PC-9 (cell line): Measurements from ENCODE around the gene OR5B2. TPM values are rescaled to one million over a fixed set of nuclear protein-coding genes. Genes with fewer than 3 reads are reported as not detected.

Experiments
- BruUV-seq: library from RNA; stranded (reverse); fragments of 400-500 nt; replicated peaks from 2 replicates; lab custom pipeline; 2021; lab: Mats Ljungman, UMichigan
- CTCF ChIA-PET: fragments of 300-600 bp; sonication (Branson Sonifier 250); formaldehyde crosslinking; loops from one replicate; lab custom pipeline; 2022; ENCODE audit warnings: antibody characterized with exemption; lab: Charles Lee
- POLR2A ChIA-PET: fragments of 300-600 bp; sonication (Branson Sonifier 250); formaldehyde crosslinking; loops from one replicate; lab custom pipeline; 2022; ENCODE audit warnings: antibody characterized with exemption; ENCODE audit not compliant: unreplicated experiment; lab: Charles Lee
- DNase-seq, 2 experiments: peaks; one replicate each; pipeline versions ENCODE4 v3.0.0 to v3.0.0-alpha.2; 2015 to 2022; ENCODE audit warnings: mixed read lengths in 1 of 2
- H2AFZ ChIP-seq: fragments of 200-600 bp; sonication (generic); 2 replicates; pipeline ENCODE4 v1.8.1; 2017; ENCODE audit warnings: antibody characterized with exemption
- H3F3A ChIP-seq: fragments of 200-600 bp; sonication (generic); 2 replicates; pipeline ENCODE4 v1.8.1; 2017; ENCODE audit warnings: antibody characterized with exemption, mild to moderate bottlenecking, low read depth; ENCODE audit not compliant: insufficient read depth
- H3K27ac ChIP-seq: fragments of 200-600 bp; sonication (generic); 2 replicates; pipeline ENCODE4 v1.6.1; 2016; ENCODE audit warnings: mixed run types
- H3K27me3 ChIP-seq: fragments of 200-600 bp; sonication (generic); 2 replicates; pipeline ENCODE4 v1.6.1; 2016; ENCODE audit warnings: low read depth, mixed run types; ENCODE audit not compliant: insufficient read depth
- H3K36me3 ChIP-seq: fragments of 200-600 bp; sonication (generic); 2 replicates; pipeline ENCODE4 v1.6.1; 2016; ENCODE audit warnings: low read depth, mixed run types
- H3K4me1 ChIP-seq: fragments of 200-600 bp; sonication (generic); replicated peaks from 2 replicates; pipeline ENCODE4 v1.6.1; 2016; ENCODE audit warnings: mixed run types; ENCODE audit not compliant: insufficient read depth
- H3K4me2 ChIP-seq: fragments of 200-600 bp; sonication (generic); 2 replicates; pipeline ENCODE4 v1.6.1; 2017; ENCODE audit warnings: mixed run types
- H3K4me3 ChIP-seq: fragments of 200-600 bp; sonication (generic); 2 replicates; pipeline ENCODE4 v1.6.1; 2016; ENCODE audit warnings: mixed run types
- H3K79me2 ChIP-seq: fragments of 200-600 bp; sonication (generic); 2 replicates; pipeline ENCODE4 v1.6.1; 2017; ENCODE audit warnings: low read depth, mixed run types
- H3K9me2 ChIP-seq: fragments of 200-600 bp; sonication (generic); 2 replicates; pipeline ENCODE4 v1.8.1; 2017; ENCODE audit warnings: mild to moderate bottlenecking; ENCODE audit not compliant: insufficient read depth
- H3K9me3 ChIP-seq: fragments of 200-600 bp; sonication (generic); 2 replicates; pipeline ENCODE4 v1.8.1; 2016; ENCODE audit warnings: low read depth; ENCODE audit not compliant: insufficient read depth
- H4K20me1 ChIP-seq: fragments of 200-600 bp; sonication (generic); 2 replicates; pipeline ENCODE4 v1.8.1; 2017; ENCODE audit not compliant: insufficient read depth
- EZH2 ChIP-seq: fragments of 200-600 bp; sonication (generic); IDR thresholded peaks from 2 replicates; pipeline ENCODE4 v1.8.0; 2017; ENCODE audit warnings: antibody characterized with exemption, low read depth
- intact Hi-C: fragments of 100-400 bp; cut with micrococcal nuclease; formaldehyde crosslinking; loops from one replicate; pipeline ENCODE4 v1.10.0; 2022; ENCODE audit not compliant: unreplicated experiment
- total RNA-seq: library from RNA; stranded (reverse); gene quantifications from 2 replicates; pipeline ENCODE4 v1.2.3, GENCODE V29; 2021
- TF ChIP-seq, protein P1 (sequence below): fragments of 200-600 bp; sonication (generic); conservative IDR thresholded peaks from 2 replicates; pipeline ENCODE4 v1.6.1; 2017; ENCODE audit warnings: mixed run types, antibody characterized with exemption, mild to moderate bottlenecking, moderate library complexity

OR5B2 gene
- total RNA-seq, 1 experiment from 2014 or later = not detected

DNA sequence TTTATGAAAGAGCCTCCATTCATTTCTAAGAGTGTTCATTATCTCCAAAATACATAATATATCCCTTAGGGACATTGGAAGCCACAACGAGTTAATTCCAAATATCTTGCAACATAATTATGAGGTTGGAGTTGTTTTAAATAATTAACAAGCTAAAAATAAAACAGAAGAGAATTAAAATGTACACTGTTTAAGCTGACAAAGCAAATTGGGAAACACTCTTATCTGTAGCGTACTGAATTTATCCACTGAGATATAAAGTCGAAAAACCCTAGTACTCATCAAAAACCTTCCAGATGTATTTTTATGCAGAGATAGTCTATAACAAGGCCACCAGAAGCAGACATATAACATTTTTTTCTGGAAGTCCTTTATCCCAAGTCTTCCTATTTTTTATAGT, 6.3 kb upstream of the OR5B2 start:
- Histone ChIP-seq H3K4me2 (no peak overlapping the region), H3K36me3 (no peaks in the 10 kb centered on the region), H3K9me2 (no peaks in the 10 kb centered on the region; the same call in 1 of the 2 replicates), H3K27me3 (no peaks in the 10 kb centered on the region), H3K4me3 (no peak overlapping the region), H3K27ac (no peak overlapping the region), H3F3A (no peaks in the 10 kb centered on the region), H3K79me2 (no peaks in the 10 kb centered on the region), H3K4me1 (no peaks in the 10 kb centered on the region), H4K20me1 (no peaks in the 10 kb centered on the region), H2AFZ (no peak overlapping the region), H3K9me3 (no peaks in the 10 kb centered on the region)
- BruUV-seq = no TSS peak
- no peak for DNase-seq
- intact Hi-C loops = no loop called here
- TF ChIP-seq, protein P1, sequence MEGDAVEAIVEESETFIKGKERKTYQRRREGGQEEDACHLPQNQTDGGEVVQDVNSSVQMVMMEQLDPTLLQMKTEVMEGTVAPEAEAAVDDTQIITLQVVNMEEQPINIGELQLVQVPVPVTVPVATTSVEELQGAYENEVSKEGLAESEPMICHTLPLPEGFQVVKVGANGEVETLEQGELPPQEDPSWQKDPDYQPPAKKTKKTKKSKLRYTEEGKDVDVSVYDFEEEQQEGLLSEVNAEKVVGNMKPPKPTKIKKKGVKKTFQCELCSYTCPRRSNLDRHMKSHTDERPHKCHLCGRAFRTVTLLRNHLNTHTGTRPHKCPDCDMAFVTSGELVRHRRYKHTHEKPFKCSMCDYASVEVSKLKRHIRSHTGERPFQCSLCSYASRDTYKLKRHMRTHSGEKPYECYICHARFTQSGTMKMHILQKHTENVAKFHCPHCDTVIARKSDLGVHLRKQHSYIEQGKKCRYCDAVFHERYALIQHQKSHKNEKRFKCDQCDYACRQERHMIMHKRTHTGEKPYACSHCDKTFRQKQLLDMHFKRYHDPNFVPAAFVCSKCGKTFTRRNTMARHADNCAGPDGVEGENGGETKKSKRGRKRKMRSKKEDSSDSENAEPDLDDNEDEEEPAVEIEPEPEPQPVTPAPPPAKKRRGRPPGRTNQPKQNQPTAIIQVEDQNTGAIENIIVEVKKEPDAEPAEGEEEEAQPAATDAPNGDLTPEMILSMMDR = no peak
- TF ChIP-seq EZH2 = no peak
- POLR2A ChIA-PET = interaction anchor here (0.6 kb wide), 1 partner anchor 145 kb away, joined by 8 read pairs; no protein-coding TSS in a partner anchor
- CTCF ChIA-PET = no interaction called here

DNA sequence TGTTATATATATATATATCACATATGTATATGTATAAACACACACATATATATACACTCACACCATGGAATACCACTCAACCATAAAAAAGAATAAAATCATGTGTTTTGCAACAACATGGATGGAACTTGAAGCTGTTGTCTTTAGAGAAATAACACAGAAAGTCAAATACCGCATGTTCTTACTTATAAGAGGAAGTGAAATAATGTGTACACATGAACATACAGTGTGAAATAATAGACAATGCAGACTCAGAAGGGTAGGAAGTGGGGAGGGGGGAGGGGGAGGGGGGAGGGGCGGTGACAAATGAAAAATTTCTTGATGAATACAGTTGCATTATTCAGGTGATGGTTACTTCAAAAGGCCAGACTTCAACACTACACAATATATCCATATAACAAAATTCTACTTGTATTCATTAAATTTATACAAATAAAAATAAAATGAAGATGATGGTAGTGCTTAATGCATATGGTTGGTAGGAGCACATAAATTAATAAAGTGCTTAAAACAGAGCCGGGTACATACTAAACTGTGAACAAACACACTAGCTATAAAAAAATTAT, 5.8 kb upstream of the OR5B2 start:
- H3F3A ChIP-seq = no peaks in the 10 kb centered on the region
- H4K20me1 ChIP-seq = no peaks in the 10 kb centered on the region
- H3K79me2 ChIP-seq = no peaks in the 10 kb centered on the region
- H3K9me2 ChIP-seq = no peaks in the 10 kb centered on the region; the same call in 1 of the 2 replicates
- ChIA-PET POLR2A (interaction anchor here (0.6 kb wide), 1 partner anchor 146 kb away, joined by 8 read pairs; no protein-coding TSS in a partner anchor), CTCF (no interaction called here)
- no peaks in the 10 kb centered on the region for H3K9me3 ChIP-seq
- TF ChIP-seq, protein P1 = no peak
- TF ChIP-seq EZH2 = no peak
- H3K4me1 ChIP-seq = no peaks in the 10 kb centered on the region
- no peak for DNase-seq
- no peak overlapping the region for H3K4me3 ChIP-seq
- H2AFZ ChIP-seq = no peak overlapping the region
- H3K27ac ChIP-seq = no peak overlapping the region
- no TSS peak for BruUV-seq
- intact Hi-C loops = no loop called here
- no peaks in the 10 kb centered on the region for H3K36me3 ChIP-seq
- no peak overlapping the region for H3K4me2 ChIP-seq
- no peaks in the 10 kb centered on the region for H3K27me3 ChIP-seq

DNA sequence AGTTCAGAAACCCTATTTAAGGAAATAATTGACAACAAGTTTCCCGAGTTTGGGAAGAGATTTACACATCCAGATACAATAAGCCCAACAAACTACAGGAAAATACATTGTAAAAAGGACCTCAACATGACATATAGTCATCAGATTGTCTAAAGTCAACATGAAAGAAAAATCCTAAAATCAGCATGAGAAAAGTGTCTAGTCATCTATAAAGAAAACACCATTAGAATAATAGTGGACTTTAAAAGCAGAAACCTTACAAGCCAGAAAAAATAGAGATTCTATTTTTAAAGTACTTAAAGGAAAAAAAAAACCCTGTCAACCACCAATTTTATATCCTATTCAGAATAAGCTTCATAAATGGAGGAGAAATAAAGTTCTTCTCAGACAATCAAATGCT, 1.4 kb upstream of the OR5B2 start:
- CTCF ChIA-PET = no interaction called here
- no peak for DNase-seq
- POLR2A ChIA-PET = no interaction called here
- Histone ChIP-seq H3K9me3 (no peaks in the 10 kb centered on the region), H3K27ac (no peak overlapping the region), H3K9me2 (no peaks in the 10 kb centered on the region; the same call in 1 of the 2 replicates), H3K36me3 (no peaks in the 10 kb centered on the region), H3K79me2 (no peaks in the 10 kb centered on the region), H4K20me1 (no peaks in the 10 kb centered on the region), H2AFZ (no peak overlapping the region), H3K4me2 (no peak overlapping the region), H3K4me3 (no peak overlapping the region), H3K27me3 (no peaks in the 10 kb centered on the region), H3K4me1 (no peaks in the 10 kb centered on the region), H3F3A (no peaks in the 10 kb centered on the region)
- no TSS peak for BruUV-seq
- TF ChIP-seq, protein P1 = no peak
- no peak for TF ChIP-seq EZH2
- intact Hi-C loops = no loop called here
